ENCODE measurements around the gene NR2F2.

NR2F2 gene

DNA sequence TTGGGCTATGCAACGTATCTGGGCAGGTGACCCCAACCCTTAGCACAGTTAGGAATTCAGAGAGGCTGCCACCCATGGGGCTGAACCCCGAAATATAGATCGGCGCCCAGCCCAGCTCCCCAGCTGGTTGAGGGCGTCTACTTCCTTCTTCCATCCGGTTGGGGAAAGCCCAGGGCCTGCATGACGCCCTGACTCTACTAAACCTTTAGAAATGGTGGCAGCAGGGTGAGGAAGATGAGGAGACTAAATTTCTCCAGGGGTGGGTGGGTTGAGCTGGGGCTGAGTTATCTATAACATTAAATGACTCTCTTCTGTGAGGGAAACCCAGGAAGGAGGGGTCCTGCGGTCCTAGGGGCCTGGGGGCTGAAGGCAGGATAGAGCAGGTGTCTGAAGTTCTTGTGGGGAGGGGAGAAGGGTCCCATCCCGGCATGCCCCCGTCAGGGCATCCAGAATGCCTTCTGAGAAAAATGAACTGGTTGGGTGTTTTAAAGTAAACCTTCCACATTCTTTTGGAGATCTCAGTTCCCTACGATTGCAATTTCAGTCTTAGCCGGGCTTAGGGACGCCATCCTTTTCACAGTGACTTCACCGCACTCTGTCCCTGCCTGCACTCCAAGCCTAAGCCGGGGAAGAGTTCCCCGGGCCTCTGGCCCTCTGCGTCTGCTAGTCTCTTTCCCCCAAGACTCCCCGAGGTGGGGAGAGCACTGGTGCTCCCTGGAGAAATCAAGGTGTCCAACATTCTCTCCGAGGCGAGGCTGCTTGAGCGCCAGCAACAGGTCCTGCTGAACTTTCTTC, 28.5 kb downstream of the NR2F2 start:
- Histone ChIP-seq H3K4me3 (ENCODE audit: low read depth, low read length) (peak overlapping the region; percentile 54; the same call in 1 of the 2 replicates), H3K36me3 (ENCODE audit: control insufficient read depth, insufficient read depth, low read length) (no peaks in the 10 kb centered on the region), H3K27me3 (ENCODE audit: control insufficient read depth, insufficient read depth, low read length) (peaks cover 100% of the 10 kb centered on the region), H3K4me1 (ENCODE audit: control insufficient read depth, insufficient read depth, low read length) (peaks cover 35% of the 10 kb centered on the region), H3K9me3 (ENCODE audit: control insufficient read depth, insufficient read depth, low read length) (no peaks in the 10 kb centered on the region), H3K9ac (ENCODE audit: low read depth, low read length) (no peak overlapping the region), H3K27ac (ENCODE audit: low read depth, low read length) (no peak overlapping the region)

DNA sequence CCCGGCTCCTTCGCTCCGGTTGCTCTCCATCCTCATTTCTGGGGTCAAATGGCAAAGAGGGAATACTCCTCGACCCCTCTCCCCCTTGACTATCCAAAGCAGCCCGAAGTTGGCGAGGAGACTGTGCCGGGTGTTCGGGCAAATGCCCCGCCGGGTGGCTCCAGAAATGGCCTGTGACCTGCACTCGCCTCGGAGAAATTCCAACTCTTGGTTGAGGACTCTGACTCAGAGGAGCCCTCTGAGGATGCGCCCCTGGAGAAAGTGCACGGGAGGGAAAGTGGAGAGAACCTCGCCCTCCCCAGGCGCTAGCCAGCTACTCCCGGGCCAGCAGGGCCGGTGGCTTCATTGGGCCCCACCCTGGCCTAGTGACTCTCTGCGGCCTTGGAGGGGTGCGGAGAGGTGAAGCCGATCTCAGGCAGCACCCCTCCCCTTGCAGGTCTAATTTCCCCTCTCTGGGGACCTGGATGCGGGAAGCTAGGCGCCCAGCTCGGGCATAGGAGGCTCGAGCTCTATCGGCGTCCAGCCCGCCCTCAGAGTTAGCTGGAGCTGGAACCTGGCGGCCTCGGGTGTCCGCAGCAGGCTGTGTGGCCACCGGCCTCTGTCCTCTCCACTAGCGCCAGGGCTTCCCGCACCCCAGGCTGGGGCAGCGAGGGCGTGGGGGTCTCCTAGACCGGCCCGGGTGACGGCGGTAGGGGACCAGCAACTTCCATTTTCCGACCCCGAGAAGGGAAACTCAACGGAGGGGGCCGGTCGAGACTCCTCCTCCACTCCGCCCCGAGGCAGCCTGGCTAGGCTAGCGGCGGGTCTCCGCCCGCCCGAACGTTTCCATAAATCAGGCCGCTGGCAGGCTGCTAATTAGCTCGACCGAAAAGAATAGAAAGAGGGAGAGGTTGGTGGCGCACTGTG, 29.4 kb downstream of the NR2F2 start:
- Histone ChIP-seq H3K27me3 (ENCODE audit: control insufficient read depth, insufficient read depth, low read length) (peaks cover 100% of the 10 kb centered on the region), H3K4me3 (ENCODE audit: low read depth, low read length) (peak overlapping the region; percentile 54), H3K4me1 (ENCODE audit: control insufficient read depth, insufficient read depth, low read length) (peaks cover 30% of the 10 kb centered on the region), H3K27ac (ENCODE audit: low read depth, low read length) (no peak overlapping the region), H3K36me3 (ENCODE audit: control insufficient read depth, insufficient read depth, low read length) (no peaks in the 10 kb centered on the region), H3K9ac (ENCODE audit: low read depth, low read length) (no peak overlapping the region), H3K9me3 (ENCODE audit: control insufficient read depth, insufficient read depth, low read length) (no peaks in the 10 kb centered on the region)

DNA sequence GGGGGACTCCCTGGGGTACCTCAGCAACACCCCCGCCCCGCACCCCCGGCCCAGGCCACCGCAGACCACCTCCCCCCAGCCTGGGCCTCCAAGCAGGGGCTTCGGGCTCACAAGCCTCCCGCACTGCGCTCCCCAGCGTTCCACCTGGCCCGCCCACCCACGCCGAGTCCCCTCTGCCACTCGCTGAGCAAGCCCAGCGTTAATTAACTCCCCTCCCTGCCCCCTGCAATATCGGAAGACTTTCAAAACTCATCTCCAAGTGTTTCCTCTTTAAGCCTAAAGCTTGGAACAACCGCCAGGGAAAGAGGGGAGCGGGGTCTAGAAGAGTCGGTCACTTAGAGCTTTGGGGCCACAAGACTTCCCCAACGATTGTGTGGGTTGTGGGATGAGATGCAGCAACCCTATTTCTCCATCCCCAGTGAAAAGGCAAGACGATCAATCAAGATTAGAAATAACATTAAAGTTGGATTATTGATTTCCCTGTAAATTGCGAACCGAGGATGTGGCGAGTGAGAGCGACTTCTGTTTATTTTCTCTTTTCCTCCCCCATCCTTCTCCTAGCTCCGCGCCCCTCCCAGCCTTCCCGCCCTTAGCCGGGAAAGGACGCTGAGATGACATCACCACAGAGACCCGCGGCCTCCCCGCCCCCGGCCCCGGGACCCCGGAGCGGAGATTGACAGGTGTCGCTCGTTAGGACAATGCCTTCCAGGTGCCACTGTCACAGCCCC, 30.2 kb downstream of the NR2F2 start:
- Histone ChIP-seq H3K9ac (ENCODE audit: low read depth, low read length) (no peak overlapping the region), H3K4me1 (ENCODE audit: control insufficient read depth, insufficient read depth, low read length) (peaks cover 28% of the 10 kb centered on the region), H3K9me3 (ENCODE audit: control insufficient read depth, insufficient read depth, low read length) (no peaks in the 10 kb centered on the region), H3K27me3 (ENCODE audit: control insufficient read depth, insufficient read depth, low read length) (peaks cover 100% of the 10 kb centered on the region), H3K27ac (ENCODE audit: low read depth, low read length) (no peak overlapping the region), H3K4me3 (ENCODE audit: low read depth, low read length) (peak overlapping the region; percentile 44), H3K36me3 (ENCODE audit: control insufficient read depth, insufficient read depth, low read length) (no peaks in the 10 kb centered on the region)

DNA sequence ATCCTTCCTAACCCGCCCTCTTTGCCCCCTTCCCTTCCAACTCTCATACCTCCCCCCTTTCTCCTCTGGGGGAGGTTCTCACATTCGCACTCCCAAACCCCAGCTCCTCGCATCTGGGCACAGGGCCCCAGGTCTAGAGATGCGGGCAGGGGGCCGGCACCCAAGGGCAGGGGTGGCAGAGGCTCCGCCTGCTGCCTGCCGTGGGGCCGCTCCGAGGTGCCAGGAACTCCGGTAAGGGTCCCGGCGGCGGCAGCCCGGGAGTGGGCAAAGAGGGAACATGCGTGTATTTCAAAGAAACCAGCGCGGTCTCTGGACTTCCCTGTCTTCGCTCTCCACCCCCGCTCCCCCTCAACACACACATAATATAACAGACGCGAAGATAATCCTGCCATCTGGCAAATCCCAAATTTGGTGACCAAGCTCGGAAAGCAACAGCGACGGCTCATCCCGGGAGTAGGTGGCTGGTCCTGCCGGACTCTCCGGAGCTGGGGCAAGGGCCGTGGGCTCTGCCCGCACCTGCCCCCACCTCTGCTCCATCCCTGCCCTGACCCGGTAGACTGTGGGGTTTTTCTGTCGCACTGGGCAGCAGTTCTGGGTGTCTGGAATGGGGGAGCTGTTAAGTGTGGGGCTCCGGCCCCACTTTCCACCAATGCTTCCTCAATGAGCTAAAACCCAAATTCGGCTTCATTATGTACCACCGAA, 31.0 kb downstream of the NR2F2 start:
- Histone ChIP-seq H3K9ac (ENCODE audit: low read depth, low read length) (no peak overlapping the region), H3K36me3 (ENCODE audit: control insufficient read depth, insufficient read depth, low read length) (no peaks in the 10 kb centered on the region), H3K27ac (ENCODE audit: low read depth, low read length) (no peak overlapping the region), H3K9me3 (ENCODE audit: control insufficient read depth, insufficient read depth, low read length) (no peaks in the 10 kb centered on the region), H3K4me3 (ENCODE audit: low read depth, low read length) (peak overlapping the region; percentile 44), H3K27me3 (ENCODE audit: control insufficient read depth, insufficient read depth, low read length) (peaks cover 100% of the 10 kb centered on the region), H3K4me1 (ENCODE audit: control insufficient read depth, insufficient read depth, low read length) (peaks cover 28% of the 10 kb centered on the region)

DNA sequence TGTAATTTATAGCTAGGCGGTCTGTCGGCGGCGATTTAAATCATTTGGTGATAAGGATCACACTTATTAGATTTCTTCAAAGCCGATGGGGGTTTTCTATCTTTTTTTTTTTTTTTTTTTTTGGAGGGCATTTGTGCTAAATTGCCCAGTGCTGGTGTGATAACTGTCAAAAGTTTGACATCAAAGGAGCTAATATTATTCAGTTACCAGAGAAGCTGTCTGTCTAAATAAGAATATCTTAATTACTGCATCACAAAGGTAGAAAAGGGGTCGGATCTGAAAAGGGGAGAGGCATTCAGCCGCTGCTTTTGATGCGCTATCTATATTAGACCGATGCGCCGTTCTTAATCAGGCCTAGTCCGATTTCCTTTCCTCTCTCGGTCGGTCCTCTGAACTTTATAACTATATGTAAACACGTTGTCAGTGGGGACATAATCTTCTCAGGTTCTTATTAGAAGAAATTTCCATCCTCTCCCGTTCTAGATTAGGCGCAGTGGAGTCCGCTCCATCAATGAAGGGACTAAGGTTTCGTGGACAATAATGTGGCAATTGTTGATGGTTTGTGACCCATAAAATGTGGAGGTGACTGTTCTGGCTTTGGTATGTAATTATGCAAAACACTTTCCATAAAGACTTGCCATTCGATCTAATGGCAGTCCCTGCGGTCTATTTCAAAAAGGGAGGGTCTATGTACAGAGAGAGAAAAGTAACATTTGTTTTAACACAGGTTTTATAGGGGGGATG, 31.7 kb downstream of the NR2F2 start:
- H3K4me3 ChIP-seq (ENCODE audit: low read depth, low read length) = no peak overlapping the region
- no peaks in the 10 kb centered on the region for H3K9me3 ChIP-seq (ENCODE audit: control insufficient read depth, insufficient read depth, low read length)
- H3K9ac ChIP-seq (ENCODE audit: low read depth, low read length) = no peak overlapping the region
- H3K4me1 ChIP-seq (ENCODE audit: control insufficient read depth, insufficient read depth, low read length) = peaks cover 28% of the 10 kb centered on the region
- H3K27me3 ChIP-seq (ENCODE audit: control insufficient read depth, insufficient read depth, low read length) = peaks cover 100% of the 10 kb centered on the region
- no peaks in the 10 kb centered on the region for H3K36me3 ChIP-seq (ENCODE audit: control insufficient read depth, insufficient read depth, low read length)
- no peak overlapping the region for H3K27ac ChIP-seq (ENCODE audit: low read depth, low read length)

DNA sequence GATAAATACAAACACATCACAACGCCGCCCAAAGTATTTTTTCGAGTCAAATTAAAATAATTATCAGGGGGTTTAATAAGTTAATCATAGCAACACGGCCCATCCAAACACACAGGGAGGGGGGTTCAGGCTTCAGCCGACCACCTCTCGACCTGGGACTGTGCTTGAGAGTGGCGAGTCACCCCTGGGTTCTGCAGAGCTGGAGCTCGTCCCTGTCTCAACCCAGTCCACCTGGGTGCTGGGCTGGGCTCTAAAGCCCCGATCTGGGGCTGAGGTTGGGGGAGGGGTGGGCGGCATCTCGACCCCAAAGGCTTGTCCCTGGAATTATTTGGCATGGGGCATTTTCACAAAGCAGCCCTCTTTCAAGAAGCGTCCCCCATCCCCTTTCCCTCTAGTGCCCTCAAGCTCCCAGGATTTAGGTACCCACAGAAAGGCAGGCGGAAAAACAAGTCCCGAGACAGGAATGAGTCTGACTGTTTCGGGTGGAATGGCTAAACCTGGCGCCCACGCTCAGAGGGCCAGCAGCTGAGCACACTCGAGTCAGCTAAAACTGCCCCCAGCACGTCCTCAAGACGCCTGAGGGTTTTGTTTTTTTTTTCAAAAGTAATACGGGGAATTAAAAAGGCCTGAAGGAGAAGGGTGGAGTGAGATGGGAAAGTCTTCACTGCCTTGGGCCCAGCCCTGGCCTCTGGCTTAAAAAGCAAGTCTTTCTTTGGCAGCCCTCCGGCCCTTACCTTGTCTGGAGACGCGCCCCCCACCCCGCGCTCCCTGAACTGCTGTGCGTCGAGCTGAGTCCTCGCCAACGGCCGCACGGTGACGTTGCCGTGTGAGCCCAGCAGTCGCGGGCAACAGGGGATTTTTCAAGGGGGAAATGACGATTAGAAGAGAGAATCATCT, 32.5 kb downstream of the NR2F2 start:
- peaks cover 33% of the 10 kb centered on the region for H3K4me1 ChIP-seq (ENCODE audit: control insufficient read depth, insufficient read depth, low read length)
- H3K9ac ChIP-seq (ENCODE audit: low read depth, low read length) = no peak overlapping the region
- no peak overlapping the region for H3K4me3 ChIP-seq (ENCODE audit: low read depth, low read length)
- no peaks in the 10 kb centered on the region for H3K9me3 ChIP-seq (ENCODE audit: control insufficient read depth, insufficient read depth, low read length)
- peaks cover 100% of the 10 kb centered on the region for H3K27me3 ChIP-seq (ENCODE audit: control insufficient read depth, insufficient read depth, low read length)
- H3K36me3 ChIP-seq (ENCODE audit: control insufficient read depth, insufficient read depth, low read length) = no peaks in the 10 kb centered on the region
- H3K27ac ChIP-seq (ENCODE audit: low read depth, low read length) = no peak overlapping the region

DNA sequence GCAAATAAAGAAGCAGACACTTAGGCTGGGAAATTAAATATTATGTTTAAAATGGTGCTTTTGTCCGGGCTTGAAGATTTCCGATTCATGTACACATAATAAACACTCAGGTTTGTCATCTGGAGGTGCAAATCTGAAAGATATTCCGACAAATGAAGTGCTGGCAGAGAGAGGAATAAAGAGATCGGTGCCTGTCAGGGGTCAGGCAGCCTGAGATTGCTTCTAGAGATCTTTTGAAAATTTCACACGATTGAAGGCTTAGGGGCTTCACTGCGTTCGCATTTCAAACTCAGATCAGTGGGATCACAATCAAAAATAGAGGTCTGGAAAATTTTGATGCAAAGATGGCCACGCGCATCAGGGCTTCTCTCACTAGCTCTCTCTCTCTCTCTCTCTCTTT, 33.2 kb downstream of the NR2F2 start:
- Histone ChIP-seq H3K4me1 (ENCODE audit: control insufficient read depth, insufficient read depth, low read length) (peaks cover 35% of the 10 kb centered on the region), H3K9me3 (ENCODE audit: control insufficient read depth, insufficient read depth, low read length) (no peaks in the 10 kb centered on the region), H3K27me3 (ENCODE audit: control insufficient read depth, insufficient read depth, low read length) (peaks cover 100% of the 10 kb centered on the region), H3K4me3 (ENCODE audit: low read depth, low read length) (no peak overlapping the region), H3K36me3 (ENCODE audit: control insufficient read depth, insufficient read depth, low read length) (no peaks in the 10 kb centered on the region), H3K27ac (ENCODE audit: low read depth, low read length) (no peak overlapping the region), H3K9ac (ENCODE audit: low read depth, low read length) (no peak overlapping the region)

DNA sequence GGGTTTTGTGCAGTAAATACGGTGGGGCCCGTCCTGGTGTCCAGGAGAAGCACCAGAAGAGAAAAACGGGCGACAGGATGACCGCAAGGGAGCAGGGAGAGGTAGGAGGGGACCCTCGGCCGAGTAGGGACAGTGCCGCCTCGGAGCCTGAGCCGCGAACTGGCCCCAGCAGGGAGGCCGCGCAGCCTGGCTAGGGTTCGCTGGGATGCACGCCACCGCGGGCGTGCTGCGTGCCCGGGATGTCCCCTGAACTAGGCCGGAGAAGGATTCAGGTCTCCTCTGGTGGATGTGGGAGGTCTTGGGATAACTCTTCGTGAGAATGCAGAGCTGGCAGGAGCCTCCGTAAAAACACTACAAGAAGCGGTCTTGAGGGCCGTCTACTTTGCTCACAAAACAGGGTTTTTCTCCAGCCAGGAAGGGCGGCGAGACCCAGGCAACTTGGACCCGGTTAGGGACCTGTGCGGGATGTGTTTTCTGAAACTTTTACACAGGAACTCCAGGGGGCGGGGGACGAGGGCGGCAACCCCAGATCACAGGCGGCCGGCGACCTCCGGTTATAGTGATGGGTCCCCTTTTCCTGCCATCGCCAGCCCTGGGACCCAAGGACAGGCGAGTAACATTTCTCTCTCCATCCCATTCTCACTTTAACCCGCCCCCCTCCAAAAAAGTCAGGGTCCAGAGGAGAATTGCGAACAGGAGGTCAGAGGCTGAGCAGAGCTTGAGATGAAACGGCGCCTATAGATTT, 35.5 kb downstream of the NR2F2 start:
- Histone ChIP-seq H3K4me3 (ENCODE audit: low read depth, low read length) (no peak overlapping the region), H3K4me1 (ENCODE audit: control insufficient read depth, insufficient read depth, low read length) (peaks cover 33% of the 10 kb centered on the region), H3K36me3 (ENCODE audit: control insufficient read depth, insufficient read depth, low read length) (no peaks in the 10 kb centered on the region), H3K9ac (ENCODE audit: low read depth, low read length) (no peak overlapping the region), H3K27me3 (ENCODE audit: control insufficient read depth, insufficient read depth, low read length) (peaks cover 100% of the 10 kb centered on the region), H3K9me3 (ENCODE audit: control insufficient read depth, insufficient read depth, low read length) (no peaks in the 10 kb centered on the region), H3K27ac (ENCODE audit: low read depth, low read length) (no peak overlapping the region)

DNA sequence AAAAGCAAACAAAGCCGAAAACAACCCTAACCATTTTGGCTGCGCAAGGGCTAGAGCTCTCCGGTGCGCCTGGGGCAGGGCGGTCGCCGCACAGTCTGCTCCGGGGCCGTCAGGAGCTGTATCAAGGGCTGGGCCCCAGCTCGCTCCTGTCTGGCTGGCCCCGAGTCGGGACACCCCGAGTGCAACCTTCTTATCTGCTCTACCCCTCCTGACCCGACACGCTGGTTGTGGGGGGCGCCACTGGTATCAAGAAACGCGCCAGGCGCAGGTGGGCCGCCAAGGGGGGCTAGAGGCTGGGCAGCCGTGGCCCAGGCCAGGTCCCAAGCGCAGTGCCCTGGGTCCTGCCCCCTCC, 36.0 kb downstream of the NR2F2 start:
- peaks cover 100% of the 10 kb centered on the region for H3K27me3 ChIP-seq (ENCODE audit: control insufficient read depth, insufficient read depth, low read length)
- H3K4me3 ChIP-seq (ENCODE audit: low read depth, low read length) = no peak overlapping the region
- H3K4me1 ChIP-seq (ENCODE audit: control insufficient read depth, insufficient read depth, low read length) = peaks cover 33% of the 10 kb centered on the region
- no peak overlapping the region for H3K9ac ChIP-seq (ENCODE audit: low read depth, low read length)
- no peaks in the 10 kb centered on the region for H3K36me3 ChIP-seq (ENCODE audit: control insufficient read depth, insufficient read depth, low read length)
- H3K27ac ChIP-seq (ENCODE audit: low read depth, low read length) = no peak overlapping the region
- no peaks in the 10 kb centered on the region for H3K9me3 ChIP-seq (ENCODE audit: control insufficient read depth, insufficient read depth, low read length)

Measured in HUES48 (cell line).